Measurements from ENCODE around the gene ADH6.
"Not testable (repeated sequence)": the region's sequence is repeated elsewhere in the genome, so short reads cannot be mapped to it uniquely, and the experiment has no call there.

The ADH6 gene

DNA sequence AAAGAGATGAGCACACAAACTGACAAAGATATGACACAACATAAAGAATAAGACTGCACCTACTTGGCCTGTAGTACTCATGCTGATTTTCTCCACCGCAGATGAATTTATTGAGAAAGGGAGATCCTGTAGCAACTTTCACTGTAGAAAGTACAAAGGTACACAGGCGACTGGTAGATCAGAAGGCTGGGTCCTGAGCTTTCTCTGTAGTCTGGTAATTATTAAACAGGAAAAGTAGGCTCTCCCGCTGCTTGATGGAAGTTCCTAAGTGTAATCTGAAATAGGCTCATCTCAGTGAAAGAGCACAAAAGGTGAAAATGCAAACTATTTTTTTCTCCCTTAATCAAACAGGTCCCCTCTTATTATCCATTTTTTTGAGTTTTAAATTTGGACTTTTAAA lies at the start of gene ADH6:
ADH6 (minus strand) TSS at position 175 of the 400 bp plus-strand sequence; CDS start at position 81, 94 bp downstream.
- DNase-seq, result no peak

DNA sequence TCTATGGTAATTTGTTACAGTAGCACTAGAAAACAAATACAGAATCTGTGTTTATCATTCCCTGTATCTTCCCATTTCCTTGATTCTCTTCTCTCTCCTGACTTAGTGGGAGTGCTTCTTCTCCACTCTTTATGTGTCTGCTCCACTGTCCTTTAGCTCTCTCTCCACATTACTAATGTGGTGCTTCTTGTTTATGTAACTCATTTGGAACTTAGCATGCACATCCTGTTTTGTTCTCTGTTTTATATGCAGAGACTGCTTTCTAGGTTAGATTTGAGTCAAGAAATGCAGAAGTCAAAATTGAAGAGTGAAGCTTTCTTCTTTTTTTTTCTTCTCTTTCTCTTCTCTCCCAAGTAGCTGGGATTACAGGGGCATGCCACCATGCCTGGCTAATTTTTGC lies 45.9 kb upstream of the ADH6 start:
- DNase-seq, result no peak

DNA sequence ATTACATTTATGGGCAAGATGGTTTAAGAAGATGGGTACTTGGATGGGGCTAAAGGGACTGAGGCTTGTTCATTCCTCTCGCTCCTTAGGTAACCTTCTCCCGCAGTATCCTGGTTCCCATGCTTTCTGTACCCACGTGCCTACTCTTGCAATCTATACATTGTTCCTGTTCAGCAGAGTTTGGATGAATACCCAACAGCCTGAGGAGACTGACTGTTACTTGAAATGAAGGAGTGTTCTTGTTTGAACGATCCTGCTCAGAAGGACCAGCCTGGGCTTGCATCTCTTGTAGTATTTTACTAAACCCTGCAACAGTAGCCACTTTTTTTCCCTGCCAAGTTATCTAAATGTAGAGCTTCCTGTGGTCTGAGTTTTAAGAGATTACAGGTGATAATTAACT lies 33.7 kb upstream of the ADH6 start:
- DNase-seq, result no peak

DNA sequence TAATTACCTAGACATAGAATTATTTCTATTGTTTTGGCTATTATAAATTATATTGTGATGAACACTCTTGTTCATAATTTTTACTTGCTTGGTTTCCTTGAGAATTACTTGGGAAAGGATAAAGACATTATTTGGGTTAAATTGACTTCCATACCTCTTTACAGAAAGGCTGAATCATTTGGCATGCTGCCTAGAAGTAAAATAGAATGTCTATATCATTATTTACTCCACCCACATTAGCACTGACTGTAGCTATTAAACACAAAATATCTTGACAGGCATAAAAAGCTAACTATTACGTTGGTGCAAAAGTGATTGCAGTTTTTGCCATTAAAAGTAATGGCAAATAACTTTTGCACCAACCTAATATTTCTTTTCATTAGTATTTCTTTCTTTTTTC lies 29.7 kb upstream of the ADH6 start:
- no peak for DNase-seq

DNA sequence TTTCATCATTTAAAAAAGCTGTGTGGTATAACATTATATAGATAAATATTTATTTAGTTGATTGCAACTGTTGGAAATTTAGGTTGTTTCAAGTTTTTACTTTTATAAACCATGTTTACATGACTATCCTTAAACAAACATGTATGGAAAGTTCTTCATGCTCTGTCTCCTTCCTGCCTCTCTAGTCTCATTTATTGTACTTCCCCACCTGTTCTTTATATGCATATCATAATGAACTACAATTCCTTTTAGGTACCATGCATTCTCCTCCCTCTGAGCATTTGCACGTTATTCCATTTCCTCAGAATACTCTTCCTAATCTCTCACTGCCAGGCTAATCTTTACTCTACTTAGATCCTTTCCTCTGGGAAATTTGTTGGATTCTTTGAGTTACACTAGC lies 16.9 kb upstream of the ADH6 start:
- no peak for DNase-seq

DNA sequence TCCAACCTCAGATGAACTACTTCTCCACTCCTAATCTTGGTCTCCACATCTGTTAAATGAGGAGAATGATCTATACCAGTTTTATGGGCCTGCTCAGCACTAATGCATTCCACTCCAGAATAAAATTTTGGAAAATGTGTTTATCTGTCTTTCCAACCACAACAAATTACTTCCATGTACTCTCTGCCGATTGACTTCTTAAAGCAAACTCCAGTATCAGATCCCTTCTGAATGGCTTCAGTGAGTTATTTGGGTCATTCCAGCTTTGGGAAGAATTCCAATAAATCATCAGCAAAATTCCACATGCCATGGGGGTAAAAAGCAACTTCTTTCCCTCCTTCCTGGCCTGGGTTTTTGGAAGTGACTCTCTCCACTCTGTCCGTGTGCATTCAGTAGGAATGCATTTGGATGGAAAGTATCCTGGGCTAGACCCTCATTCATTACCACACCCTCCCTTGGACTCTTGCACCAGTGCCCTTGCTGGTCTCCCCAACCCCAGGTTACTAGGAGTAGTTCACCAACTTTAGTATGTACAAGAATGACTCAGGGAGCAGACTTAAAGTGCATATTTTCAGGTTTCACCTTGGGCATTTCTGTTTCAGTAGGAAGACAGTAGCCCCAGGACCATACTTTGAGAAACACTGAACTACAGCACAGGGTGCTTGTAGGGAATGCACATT lies 15.4 kb upstream of the ADH6 start:
- no peak for DNase-seq

DNA sequence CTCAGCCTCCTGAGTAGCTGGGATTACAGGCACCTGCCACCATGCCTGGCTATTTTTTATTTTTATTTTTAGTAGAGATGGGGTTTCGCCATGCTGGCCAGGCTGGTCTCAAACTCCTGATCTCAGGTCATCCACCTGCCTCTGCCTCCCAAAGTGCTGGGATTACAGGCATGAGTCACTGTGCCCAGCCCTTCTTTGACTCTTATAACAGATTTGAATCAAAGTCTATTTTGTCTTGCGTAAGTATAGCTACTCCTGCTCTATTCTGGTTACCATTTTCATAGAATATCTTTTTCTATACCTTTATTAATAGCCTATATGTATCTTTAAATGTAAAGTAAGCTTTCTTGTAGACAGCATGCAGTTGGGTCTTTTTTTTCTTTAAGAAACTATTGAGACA lies 14.4 kb upstream of the ADH6 start:
- not testable (repeated sequence) for DNase-seq

DNA sequence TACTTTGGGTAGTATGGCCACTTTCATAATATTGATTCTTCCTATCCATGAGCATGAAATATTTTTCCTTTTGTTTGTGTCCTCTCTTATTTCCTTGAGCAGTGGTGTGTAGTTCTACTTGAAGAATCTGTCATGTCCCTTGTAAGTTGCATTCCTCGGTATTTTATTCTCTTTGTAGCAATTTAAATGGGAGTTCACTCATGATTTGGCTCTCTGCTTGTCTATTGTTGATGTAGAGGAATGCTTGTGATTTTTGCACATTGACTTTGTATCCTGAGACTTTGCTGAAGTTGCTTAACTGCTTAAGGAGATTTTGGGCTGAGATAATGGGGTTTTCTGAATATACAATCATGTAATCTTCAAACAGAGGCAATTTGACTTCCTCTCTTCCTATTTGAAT lies 9.7 kb upstream of the ADH6 start:
- DNase-seq, result not testable (repeated sequence)

DNA sequence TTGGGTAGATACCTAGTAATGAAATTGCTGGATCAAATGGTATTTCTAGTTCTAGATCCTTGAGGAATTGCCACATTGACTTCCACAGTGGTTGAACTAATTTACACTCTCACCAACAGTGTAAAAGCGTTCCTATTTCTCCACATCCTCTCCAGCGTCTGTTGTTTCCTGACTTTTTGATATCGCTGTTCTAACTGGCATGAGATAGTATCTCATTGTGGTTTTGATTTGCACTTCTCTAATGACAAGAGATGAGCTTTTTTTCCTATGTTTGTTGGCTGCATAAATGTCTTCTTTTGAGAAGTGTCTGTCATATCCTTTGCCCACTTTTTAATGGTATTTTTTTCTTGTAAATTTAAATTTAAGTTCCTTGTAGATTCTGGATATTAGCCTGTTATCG lies 8.6 kb upstream of the ADH6 start:
- DNase-seq, result not testable (repeated sequence)

DNA sequence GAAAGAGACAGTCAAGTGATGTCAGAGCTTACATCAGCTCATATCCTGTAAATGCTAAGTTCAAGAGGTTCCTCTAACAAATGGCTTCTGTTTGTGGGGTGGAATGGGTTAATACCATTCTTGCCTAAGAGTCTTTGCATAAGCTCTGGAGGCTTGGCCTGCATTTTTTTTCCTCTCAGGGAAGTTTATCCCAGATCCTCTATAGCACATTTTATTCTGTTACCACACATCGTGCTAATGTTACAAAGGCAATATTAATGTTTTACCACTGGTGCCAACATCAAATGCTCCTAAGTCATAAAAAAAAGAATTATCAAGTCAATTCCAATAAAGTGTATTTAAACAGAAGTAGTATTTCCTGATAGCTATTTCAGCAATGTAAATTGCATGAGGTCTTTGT lies 2.9 kb upstream of the ADH6 start:
- DNase-seq, result no peak

DNA sequence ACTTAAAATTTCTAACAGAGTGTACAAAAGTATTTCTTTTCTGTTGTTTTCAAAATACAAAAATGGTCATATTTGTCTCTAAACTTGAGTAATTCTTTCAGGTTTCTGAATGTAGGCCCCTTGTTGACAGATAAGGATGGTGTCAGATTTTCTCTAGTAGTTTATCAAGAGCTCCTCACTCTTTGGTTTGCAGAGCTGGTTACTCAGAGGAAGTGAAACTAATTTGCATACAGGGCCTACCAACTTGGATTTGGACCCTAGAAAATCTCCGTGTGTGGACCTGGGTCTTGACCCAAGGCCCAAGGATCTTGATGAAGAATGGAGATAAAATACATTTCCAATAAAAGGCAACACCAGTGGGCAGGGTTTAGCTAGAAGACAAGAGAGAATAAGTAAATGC lies 433 bp upstream of the ADH6 start:
- DNase-seq, result no peak

DNA sequence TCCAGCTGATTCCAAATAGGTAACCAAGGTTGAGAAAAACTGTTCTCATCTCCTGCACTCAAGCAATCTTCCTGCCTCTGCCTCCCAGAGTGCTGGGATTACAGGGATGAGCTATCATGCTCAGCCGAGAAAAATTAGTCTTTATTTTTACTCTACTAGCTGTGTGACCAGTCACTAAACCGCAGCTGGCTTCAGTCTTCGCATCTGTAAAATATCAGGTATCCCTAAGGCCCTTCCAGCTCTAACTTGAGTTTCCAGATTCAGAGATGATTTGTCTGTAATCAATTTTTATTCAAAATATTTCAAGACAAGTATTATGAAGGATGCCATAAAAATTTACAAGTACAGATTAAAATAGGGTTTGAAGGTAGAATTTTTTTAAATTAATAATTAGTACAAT lies 3.5 kb downstream of the ADH6 start:
- DNase-seq, result no peak

DNA sequence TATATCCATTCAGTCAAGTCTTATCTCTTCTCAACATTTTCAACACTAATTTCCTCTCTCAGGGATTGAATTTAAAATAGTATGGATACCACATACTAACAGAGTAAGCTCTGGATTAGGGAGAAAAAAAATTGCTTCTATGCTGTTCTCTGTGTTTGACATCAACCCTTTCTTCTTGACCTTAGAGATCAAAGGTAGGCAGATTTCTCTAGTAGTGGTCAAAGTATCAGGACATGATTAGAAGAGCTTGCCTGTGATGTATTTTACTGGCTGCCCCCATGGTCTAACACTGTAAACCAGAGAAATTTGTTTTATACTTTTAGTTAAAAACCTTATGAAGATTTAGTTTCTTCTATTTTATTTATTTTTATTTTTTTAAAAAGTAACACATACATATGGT lies 8.3 kb downstream of the ADH6 start:
- DNase-seq, result no peak

DNA sequence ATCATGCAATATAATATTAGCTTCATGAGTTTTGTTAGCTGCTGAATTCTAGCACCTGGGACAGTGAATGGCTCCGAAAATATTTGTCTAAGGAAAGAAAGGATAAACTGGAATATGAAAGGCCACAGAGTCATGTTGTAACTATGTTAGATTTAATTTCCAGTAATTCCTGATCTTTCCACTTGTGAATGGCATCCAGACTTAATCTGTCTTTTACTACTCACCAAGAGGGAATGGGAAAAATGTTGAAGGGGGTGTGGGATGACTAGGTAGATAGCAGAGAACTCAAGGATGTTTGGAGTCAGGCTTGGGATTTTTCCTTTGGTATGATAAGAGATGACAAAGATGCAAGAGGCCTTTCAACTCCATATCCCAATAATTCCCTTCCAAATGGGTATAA lies 9.4 kb downstream of the ADH6 start:
- DNase-seq, result no peak

DNA sequence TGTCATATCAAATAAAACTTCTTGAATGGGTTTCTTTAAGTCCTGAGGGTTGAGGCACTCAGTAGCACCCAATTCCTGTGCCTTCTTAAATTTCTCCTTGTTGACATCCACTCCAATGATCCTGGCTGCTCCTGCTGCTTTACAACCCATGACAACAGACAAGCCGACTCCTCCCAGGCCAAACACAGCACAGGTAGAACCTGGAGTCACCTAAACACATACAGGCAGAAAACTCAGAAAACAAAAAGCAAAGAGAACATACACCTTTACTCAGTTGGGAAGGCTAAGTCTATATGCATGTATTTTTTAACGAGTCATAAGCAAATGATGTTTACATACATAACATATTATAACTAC lies 10.3 kb downstream of the ADH6 start:
- no peak for DNase-seq

DNA sequence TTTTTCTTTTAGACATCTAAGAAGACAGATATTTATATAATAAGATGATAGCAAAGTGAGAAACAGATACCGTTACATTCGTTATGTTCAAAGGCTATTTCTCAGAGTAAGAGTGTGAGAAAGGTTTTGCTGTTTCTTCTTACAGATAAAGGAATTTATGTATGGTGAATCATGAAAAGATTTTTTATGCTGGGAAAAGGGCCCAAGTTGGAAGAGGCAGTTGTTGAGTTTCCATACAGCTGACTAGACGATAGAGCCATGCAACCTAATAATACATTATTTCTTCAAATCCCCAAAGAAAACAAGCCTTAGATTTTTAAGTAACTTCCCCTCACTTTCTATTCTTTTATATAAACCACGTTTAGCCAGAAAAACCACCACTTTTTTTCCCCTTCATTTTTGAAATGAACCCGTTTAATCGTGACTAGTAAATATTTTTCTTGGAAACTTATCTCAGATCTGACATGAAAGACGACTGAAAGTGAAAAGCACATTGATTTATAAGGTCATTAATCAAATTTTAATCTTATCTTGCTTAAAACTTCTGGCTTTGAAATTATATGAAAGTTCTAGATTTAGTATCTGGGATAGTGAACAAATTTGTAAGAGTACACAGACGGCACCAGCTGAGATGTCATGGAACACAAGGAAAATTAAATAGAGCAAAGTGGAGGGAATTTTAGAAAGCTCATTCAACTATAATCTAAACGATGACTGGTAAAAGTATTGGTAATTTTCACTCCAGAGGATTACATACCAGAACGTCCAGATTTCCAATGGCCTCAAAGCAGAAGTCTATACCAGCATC lies 10.9 kb downstream of the ADH6 start:
- DNase-seq, result no peak

DNA sequence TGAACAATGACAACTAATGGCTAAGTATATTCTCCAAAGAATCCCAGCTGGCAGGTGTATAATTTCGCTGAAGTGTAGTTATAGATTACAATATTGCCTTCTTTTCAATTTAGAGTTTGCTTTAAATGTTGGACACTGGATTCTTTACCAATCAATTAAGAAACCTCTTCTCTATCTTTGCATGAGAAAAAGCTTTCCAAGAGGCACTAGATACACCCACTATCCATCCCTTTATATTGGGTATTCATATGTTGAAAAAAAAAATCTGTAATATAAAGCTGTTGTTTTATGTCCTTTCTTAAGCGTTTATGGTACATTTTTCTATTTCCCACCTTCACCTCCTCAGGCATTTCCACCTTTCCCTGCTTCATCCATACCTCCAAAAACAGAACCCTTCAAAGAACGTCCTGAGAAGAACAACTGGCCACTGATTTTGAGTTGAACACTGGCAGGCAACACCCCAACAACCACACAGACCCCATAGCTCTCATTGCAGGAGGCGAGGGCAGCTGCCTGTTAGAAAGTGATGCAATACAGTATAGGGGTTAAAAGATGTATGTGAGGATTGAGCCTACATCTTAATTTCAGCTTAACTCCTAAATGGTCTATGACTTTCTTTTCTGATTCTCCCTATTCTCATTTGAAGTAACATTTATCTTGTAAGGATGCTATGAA lies 11.8 kb downstream of the ADH6 start:
- no peak for DNase-seq

DNA sequence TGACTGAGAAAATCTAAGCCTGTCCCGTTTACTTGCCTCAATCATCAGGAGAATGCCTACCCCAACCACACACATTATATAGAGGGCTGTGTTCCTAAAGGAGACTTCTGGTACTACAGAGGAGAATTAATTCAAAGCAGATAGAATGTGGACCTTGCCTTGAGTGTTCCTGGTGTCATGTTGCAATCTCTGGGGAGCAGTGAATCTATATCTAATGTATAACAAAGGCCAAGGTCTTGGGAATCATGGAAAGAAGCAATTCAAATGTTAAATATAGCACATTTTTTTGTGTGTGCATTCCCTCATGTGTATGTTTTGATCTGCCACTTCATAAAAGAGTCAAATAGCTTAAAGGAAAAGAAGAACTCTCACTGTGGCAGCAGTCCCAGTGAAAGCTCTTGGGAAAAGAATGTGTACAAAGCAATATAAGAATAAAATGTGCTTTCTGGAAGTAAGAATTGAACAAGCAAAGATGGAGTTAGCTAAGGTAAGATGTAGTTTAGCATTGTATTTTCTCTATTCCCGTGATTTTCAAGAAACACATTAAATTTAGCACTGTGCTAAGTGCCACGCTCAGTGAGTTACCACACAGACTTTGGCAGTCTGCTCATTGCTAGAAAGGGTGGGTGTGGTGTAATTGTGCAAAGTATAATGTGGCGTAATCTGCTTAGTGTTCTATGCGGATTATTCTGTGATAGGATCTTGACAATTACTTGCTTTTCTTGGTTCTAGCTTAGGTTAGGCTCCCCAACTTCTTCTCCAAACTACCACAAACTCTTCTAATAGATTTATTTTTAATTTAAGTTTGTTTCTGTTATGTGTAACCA lies 13.7 kb downstream of the ADH6 start:
- no peak for DNase-seq

DNA sequence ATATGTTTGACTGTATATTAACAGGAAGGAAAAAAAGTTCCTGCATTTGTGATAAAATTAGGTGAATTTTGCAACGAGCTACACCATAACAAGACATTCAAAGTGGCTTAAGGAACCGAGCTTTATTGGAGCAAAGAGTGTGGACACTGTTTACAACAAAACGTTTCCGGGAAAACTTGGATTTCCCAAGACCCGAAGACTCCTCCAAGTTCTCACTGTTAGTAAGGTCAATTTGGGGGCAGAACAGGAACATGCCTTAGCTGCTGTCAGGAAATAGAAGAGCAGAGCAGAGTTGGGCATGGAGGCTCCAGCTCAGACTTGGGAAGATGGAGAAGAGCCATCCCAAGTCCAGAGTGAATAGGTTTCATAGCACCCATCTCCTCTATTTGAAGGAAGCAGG lies 16.5 kb downstream of the ADH6 start:
- no peak for DNase-seq

DNA sequence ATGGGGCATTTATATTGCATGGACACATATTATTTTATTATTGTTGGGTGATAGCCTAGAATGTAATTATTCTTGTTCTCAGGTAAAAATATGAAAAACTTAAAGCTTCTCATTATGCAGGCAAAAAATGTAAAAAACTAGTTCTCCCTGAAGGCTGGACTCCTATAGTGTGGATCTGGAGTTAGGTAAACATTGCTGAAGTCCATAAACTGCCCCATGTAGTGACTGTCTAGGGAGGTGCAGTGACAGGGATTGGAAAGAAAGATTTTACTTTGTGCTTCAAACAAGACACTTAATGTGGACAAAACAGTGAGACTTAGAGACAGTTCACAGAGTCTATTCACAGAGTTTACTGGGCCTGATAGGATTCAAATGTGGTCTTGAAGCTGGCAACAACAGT lies 17.0 kb downstream of the ADH6 start:
- no peak for DNase-seq

DNA sequence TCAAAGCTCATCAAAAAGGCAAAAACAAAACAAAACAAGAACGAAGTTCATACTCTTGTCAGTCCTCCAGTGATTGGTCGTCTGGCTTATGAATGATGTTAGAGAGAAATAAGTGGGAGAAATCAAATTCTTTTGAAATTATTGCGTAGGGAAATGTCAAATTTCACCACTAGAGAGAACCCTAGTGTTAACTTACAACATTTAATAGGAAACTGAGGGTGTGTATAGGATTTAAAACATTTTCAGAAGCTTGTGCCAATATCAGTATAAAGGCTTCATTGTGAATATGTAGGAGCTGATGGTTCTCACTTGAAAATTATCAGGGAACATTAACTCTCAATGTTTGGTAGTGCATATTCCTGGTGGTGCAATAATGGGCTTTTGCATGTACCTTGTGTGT lies 17.4 kb downstream of the ADH6 start:
- no peak for DNase-seq

DNA sequence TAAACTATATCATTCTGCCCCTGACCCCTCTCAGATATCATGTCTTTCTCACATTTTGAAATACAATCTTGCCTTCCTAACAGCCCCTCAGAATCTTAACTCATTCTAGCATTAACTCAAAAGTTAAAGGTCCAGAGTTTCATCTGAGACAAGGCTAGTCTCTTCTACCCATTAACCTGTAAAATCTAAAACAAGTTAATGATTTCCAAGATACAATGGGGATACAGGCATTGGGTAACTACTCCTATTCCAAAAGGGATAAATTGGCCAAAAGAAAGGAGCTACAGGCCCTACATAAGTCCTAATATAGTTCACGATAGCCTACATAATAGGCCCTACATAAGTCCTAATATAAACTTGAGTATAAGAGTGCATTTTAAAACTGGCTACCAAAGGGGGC lies 18.9 kb downstream of the ADH6 start:
- no peak for DNase-seq

DNA sequence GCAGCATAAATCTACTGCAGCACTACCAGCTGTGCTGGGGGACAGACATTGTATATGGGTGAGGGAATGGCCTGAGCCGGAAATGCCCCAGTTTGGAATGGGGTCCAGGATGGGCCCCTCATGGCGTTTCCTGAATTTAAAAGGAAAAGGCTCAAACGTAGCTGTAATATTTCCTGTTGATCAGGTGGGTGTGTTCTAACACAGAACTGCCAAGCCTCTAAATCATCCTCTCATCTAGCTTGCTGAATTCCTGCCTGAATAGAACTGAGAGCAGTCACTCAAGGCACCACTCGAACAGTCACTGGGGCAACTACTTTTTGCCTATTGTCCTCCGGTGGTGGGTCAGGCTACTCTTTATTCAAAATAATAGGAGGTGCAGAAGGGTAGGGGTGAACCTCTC lies 28.7 kb downstream of the ADH6 start:
- no peak for DNase-seq
